Neuron (in vitro differentiated cells): ENCODE measurements around the gene ADCY9.

Experiments used
- H2AFZ ChIP-seq: one replicate; pipeline ENCODE4 v1.6.1; 2013; ENCODE audit warnings: low read depth, mild to moderate bottlenecking, inconsistent platforms, low read length, moderate library complexity
- H3K27me3 ChIP-seq: one replicate; pipeline ENCODE4 v1.6.1; 2013; ENCODE audit warnings: low read length; ENCODE audit not compliant: insufficient read depth
- H3K36me3 ChIP-seq: one replicate; pipeline ENCODE4 v1.6.1; 2013; ENCODE audit warnings: low read length; ENCODE audit not compliant: insufficient read depth
- H3K4me1 ChIP-seq: one replicate; pipeline ENCODE4 v1.6.1; 2013; ENCODE audit warnings: low read length; ENCODE audit not compliant: insufficient read depth
- H3K4me3 ChIP-seq: 2 replicates; pipeline ENCODE4 v1.5.1; 2013; ENCODE audit warnings: mild to moderate bottlenecking, low read length, moderate library complexity
- H3K9me3 ChIP-seq: one replicate; pipeline ENCODE4 v1.6.1; 2013; ENCODE audit warnings: low read length

The ADCY9 gene

DNA sequence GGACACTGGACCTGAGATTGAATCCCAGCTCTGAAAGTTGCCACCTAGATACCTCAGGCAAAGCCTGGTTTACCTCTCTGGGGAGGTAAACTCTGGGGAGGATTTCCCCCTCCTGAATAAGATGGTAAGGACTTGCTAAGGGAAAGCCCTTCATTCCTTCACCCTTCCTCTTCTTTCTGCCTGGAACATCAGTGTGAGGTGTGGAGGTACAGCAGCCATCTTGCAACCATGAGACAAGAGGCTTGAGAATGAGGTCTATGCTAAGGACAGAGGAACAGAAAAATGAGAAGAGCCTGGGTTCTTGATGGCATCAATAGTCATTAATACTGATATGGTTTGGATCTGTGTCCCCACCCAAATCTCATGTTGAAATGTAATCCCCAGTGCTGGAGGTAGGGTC is 23.7 kb upstream of the ADCY9 start:
- H3K36me3 ChIP-seq: no peaks in the 10 kb centered on the region
- no peaks in the 10 kb centered on the region for H3K27me3 ChIP-seq
- H3K9me3 ChIP-seq: peaks cover 2% of the 10 kb centered on the region
- no peak overlapping the region for H3K4me3 ChIP-seq
- no peak overlapping the region for H2AFZ ChIP-seq
- H3K4me1 ChIP-seq: peaks cover 3% of the 10 kb centered on the region

DNA sequence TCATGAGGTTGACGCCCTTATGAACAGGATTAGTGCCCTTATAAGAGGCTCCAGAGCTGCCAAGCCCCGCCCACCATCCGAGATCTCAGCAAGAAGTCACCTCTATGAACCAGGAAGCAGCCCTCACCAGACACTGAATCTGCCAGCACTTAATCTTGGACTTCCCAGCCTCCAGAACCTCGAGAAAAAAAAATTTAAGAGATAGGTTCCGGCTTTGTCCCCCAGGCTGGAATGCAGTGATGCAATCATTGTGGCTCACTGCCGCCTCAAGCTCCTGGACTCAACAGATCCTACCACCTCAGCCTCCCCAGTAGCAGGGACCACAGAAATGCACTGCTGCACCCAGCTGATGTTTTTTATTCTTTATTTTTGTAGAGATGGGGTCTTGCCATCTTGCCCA is 22.5 kb upstream of the ADCY9 start:
- H3K36me3 ChIP-seq: no peaks in the 10 kb centered on the region
- H2AFZ ChIP-seq: no peak overlapping the region
- H3K4me3 ChIP-seq: no peak overlapping the region
- peaks cover 2% of the 10 kb centered on the region for H3K9me3 ChIP-seq
- peaks cover 3% of the 10 kb centered on the region for H3K4me1 ChIP-seq
- no peaks in the 10 kb centered on the region for H3K27me3 ChIP-seq

DNA sequence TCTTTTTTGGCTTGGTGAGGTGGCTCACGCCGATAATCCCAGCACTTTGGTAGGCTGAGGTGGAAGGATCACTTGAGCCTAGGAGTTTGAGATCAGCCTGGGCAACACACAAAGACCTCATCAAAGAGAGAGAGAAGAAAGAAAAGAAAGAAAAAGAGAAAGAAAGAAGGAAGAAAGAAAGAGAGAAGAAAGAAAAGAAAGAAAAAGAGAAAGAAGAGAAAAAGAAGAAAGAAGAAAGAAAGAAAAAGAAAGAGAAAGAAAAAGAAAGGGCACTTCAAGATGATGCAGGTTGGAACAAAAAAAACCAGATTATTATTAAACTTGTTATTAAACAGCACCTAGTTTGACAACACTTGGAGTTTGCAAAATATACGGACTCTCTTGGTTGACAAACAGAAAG is 21.2 kb upstream of the ADCY9 start:
- no peaks in the 10 kb centered on the region for H3K27me3 ChIP-seq
- no peaks in the 10 kb centered on the region for H3K36me3 ChIP-seq
- no peak overlapping the region for H2AFZ ChIP-seq
- H3K4me3 ChIP-seq: no peak overlapping the region
- peaks cover 2% of the 10 kb centered on the region for H3K9me3 ChIP-seq
- H3K4me1 ChIP-seq: peaks cover 3% of the 10 kb centered on the region

DNA sequence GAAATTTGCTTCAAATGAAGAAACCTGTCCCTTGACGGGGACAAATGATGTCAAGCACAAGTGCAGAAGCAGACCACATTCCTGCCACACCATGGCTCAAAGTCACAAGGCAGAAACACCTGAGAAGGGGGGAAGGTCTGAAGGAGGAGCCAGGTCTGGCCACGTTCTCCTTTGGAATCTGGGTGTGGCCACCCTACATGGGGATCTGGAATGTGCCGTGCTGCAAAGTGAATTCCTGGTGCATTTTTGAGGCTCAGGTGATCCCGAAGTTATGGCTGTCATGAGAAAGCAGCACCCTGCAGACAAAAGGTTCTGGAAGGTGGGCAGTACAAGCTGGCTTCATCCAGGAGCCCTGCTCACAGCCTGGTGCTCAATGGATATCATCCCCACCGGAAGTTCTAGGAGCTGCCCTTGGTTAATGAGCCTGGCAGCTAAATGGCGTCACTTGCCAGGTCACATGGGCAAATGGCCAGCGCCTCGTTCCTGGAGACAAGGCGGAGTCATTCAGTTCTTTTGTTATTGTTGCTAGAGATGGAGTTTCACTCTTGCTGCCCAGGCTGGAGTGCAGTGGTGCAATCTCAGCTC is 20.1 kb upstream of the ADCY9 start:
- Histone ChIP-seq H3K4me1 (peaks cover 3% of the 10 kb centered on the region), H2AFZ (no peak overlapping the region), H3K4me3 (no peak overlapping the region), H3K9me3 (peaks cover 2% of the 10 kb centered on the region), H3K27me3 (no peaks in the 10 kb centered on the region), H3K36me3 (no peaks in the 10 kb centered on the region)

DNA sequence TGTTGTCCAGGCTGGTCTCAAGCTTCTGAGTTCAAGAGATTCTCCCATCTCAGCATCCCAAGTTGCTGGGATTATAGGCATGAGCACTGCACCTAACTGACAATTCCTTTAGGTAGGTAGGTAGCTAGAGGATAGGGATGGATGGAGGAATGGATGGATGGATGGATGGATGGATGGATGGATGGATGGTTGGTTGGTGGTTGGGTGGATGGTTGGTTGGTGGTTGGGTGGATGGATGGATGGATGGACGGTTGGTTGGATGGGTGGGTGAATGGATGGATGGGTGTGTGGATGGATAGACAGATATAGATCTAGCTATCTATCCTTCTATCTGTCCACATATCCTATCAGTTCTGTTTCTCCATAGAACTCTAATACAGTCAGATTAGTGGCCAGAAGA is 19.3 kb upstream of the ADCY9 start:
- peaks cover 3% of the 10 kb centered on the region for H3K4me1 ChIP-seq
- H3K27me3 ChIP-seq: no peaks in the 10 kb centered on the region
- H2AFZ ChIP-seq: no peak overlapping the region
- no peak overlapping the region for H3K4me3 ChIP-seq
- no peaks in the 10 kb centered on the region for H3K36me3 ChIP-seq
- H3K9me3 ChIP-seq: peaks cover 2% of the 10 kb centered on the region

DNA sequence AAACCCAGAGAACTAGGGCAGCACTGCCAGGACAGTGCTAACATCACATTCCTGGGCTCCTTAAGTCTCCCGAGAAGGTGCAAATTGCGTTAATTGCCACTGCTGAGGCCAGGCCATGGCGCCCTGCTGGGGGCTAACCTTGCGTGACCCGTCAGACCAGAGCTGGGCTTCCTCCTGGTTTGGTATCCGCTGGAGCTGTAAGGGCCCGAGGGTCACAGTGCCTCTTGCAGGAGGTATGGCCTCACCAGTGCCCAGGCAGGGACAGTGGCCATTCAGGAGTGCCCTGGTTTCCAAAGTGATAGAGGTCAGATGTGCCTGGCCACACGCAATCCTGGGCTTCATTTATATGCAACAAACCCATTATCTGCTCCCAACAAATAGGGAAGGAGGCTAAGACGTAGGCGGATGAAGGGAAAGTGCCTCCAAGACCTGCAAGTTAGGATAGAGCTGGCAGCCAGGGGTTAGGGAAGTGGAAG is 17.7 kb upstream of the ADCY9 start:
- Histone ChIP-seq H3K9me3 (no peaks in the 10 kb centered on the region), H3K27me3 (no peaks in the 10 kb centered on the region), H2AFZ (no peak overlapping the region), H3K4me3 (no peak overlapping the region), H3K36me3 (no peaks in the 10 kb centered on the region), H3K4me1 (no peaks in the 10 kb centered on the region)

DNA sequence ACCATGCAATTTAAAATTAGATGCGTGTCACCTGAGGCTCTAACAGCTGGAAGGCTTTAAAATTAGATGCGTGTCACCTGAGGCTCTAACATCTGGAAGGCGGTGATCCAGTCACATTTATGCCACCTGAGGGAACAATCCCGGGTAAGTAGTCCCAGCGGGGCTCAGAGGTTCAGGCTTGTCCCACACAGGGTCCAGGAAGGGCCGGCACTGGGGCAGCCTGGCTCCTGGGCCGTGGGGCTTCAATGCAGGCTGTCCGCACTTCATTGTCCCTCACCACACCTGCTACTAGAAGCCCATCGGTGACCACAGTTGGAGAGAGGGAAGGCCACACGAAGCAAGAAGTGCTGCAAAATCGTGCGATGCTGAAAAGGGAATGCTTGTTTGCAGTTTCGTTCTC is 15.4 kb upstream of the ADCY9 start:
- no peaks in the 10 kb centered on the region for H3K36me3 ChIP-seq
- H3K9me3 ChIP-seq: no peaks in the 10 kb centered on the region
- H3K4me3 ChIP-seq: no peak overlapping the region
- H3K4me1 ChIP-seq: no peaks in the 10 kb centered on the region
- no peaks in the 10 kb centered on the region for H3K27me3 ChIP-seq
- no peak overlapping the region for H2AFZ ChIP-seq

DNA sequence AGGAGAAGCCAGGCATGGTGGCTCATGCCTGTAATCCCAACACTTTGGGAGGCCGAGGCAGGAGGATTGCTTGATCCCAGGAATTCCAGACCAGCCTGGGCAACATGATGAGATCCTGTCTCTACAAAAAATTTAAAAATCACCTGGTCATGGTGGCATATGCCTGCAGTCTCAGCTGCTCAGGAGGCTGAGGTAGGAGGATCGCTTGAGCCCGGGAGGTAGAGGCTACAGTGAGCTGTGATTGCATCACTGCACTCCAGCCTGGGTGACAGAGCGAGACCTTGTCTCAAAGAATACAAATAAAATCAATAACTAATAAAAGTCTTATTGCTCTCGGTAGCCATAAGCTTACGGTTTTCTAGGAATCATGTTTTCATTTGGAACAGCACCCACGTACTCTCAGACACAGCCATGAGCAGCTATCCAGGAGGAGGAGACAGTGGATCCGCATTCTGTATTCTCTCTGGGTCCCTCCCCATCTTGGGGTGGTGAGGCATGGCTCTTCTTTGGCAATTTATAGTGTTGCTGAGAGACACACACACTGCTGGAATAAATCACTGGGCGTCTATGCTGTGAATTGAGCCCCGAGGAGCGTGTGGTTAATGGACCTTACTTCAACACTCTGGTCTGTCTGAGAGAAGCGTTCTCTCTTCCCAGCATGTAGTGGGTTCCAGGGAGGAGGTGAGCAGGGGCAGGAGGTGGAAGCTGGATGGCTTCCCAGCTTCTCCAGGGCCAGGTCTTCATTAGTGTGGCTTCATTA is 8.5 kb upstream of the ADCY9 start:
- Histone ChIP-seq H3K4me1 (no peaks in the 10 kb centered on the region), H2AFZ (no peak overlapping the region), H3K4me3 (no peak overlapping the region), H3K9me3 (peaks cover 1% of the 10 kb centered on the region), H3K36me3 (no peaks in the 10 kb centered on the region), H3K27me3 (no peaks in the 10 kb centered on the region)

DNA sequence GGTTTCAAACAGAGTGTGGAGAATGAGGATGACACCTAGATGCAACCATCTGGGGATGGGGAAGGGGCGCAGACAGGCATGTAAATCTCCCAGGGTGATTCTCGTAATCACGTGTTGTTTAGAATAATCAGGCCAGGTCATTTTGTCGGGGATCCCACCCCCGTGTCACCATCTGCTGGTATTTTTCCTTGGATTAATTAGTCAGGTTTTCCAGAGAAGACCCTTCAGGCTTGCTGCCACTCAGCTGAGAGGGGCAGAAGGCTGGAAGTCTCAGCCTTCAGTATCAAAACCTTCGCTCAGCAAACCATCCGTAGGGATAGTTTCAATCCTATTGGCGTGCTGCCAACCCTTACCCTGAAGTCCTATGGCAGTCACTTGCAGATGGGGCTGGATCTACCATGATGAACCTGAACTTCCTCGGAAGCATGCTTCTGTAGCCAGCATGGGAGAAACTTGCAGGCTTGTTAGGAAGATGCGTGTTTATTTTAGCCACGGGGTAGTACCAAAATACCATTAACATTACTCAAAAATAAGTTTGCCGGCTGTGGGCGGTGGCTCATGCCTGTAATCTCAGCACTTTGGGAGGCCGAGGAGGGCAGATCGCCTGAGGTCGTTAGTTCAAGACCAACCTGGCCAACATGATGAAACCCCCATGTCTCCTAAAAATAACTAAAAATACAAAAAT is 7.5 kb upstream of the ADCY9 start:
- no peak overlapping the region for H2AFZ ChIP-seq
- no peaks in the 10 kb centered on the region for H3K36me3 ChIP-seq
- no peaks in the 10 kb centered on the region for H3K4me1 ChIP-seq

DNA sequence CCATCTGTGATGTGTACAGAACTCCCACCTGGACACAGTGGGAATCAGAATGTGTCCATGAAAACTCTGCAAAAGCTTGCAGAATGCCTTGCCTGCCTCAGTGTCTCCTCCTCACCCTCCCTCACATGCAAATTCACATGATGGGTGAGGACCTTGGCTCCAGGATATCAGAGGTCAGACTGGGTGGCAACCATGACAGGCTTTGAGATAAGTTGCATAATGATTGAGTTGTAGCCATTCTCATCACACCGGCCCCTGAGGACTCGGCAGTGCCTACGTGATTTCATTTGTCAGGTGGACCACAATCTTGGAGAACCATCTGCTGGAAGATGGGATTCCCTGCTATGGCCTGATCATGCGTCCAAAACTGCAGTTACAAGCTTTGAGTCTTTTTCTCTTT is 3.9 kb upstream of the ADCY9 start:
- H3K36me3 ChIP-seq: no peaks in the 10 kb centered on the region
- H3K4me3 ChIP-seq: no peak overlapping the region
- peaks cover 3% of the 10 kb centered on the region for H3K9me3 ChIP-seq
- no peaks in the 10 kb centered on the region for H3K27me3 ChIP-seq
- no peaks in the 10 kb centered on the region for H3K4me1 ChIP-seq
- H2AFZ ChIP-seq: no peak overlapping the region

More for the DNA sequence above, 7.5 kb upstream of the ADCY9 start:
- peaks cover 3% of the 10 kb centered on the region for H3K9me3 ChIP-seq
- H3K27me3 ChIP-seq: no peaks in the 10 kb centered on the region
- H3K4me3 ChIP-seq: no peak overlapping the region

DNA sequence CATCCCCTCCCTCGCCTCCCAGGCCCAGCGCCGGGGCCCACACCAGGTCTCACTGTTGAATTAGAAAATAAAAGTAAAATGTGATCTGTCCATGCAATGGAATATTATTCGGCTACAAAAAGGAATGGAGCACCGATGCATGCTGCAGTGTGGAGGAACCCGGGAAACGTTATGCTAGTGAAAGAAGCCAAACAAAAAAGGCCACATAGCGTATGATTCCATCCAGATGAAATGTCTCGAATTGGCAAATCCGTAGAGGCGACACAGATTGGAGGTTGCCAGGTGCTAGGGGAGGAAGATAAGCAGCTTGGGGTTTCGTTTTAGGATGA is 972 bp upstream of the ADCY9 start:
- no peaks in the 10 kb centered on the region for H3K27me3 ChIP-seq
- peaks cover 12% of the 10 kb centered on the region for H3K4me1 ChIP-seq
- H3K4me3 ChIP-seq: peak overlapping the region; percentile 73
- peak overlapping the region; percentile 74 for H2AFZ ChIP-seq
- peaks cover 3% of the 10 kb centered on the region for H3K36me3 ChIP-seq
- peaks cover 4% of the 10 kb centered on the region for H3K9me3 ChIP-seq

DNA sequence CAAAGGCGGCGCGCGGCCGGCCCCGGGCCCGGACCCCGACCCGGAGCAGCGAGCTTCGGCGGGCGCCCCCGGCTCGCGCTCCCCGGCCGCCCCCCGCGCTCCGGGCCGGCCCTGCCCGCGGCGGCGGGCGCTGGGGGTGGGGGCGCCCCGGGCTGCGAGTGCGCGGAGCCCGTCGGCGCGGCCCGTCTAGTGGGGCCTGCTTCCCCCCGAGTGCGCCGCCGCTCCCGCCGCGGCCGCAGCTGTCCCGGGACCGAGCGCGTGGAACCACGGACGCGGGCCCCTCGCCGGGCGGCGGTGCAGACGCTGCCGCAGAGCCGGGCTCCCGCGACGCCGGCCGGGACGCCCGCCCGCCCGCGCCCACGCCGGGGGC is 308 bp downstream of the ADCY9 start:
- Histone ChIP-seq H3K9me3 (peaks cover 4% of the 10 kb centered on the region), H3K4me1 (peaks cover 16% of the 10 kb centered on the region), H3K36me3 (peaks cover 3% of the 10 kb centered on the region), H2AFZ (peak overlapping the region; percentile 20), H3K4me3 (peak overlapping the region; percentile 51), H3K27me3 (no peaks in the 10 kb centered on the region)

DNA sequence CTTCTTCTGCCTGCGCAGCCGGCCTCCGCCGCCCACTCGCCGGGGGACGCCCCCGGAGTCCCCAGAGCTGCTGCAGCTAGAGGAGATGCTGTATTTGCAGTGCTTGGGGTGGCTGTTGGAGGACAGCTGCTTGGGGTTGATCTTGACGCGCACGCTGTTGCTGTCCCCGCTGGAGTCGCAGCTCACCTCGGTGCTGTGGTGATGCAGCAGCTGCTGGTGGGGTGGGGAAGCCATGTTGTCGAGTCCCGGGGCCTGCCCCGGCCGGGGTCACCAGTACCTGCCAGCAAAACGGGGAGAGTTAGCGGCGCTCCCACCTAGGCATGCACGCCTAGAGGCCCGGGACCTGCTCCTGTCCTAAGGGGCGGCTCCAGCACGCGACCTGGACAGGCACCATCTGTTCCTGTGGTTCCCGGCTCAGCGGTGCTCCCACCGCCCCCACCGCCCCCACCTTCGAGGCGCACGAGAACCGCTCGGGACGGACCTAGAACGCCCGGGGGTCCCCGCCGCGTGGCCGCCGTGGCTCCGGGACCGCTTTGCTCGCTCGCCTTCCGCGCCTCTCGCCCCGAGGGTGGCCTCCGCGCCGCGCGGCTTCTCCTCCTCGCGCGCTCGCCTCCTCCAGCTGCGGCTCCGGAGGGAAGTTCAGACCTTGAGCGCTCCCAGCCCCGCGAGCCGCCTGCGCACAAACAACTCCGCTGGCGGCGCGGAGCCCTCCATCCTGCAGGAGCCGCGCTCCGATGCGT is 863 bp downstream of the ADCY9 start:
- H3K27me3 ChIP-seq: no peaks in the 10 kb centered on the region
- H2AFZ ChIP-seq: peak overlapping the region; percentile 20
- peak overlapping the region; percentile 51 for H3K4me3 ChIP-seq
- H3K9me3 ChIP-seq: peaks cover 8% of the 10 kb centered on the region
- H3K4me1 ChIP-seq: peaks cover 16% of the 10 kb centered on the region
- H3K36me3 ChIP-seq: peaks cover 3% of the 10 kb centered on the region
